Activated CD8-positive, alpha-beta memory T cell treated with anti-CD3 and anti-CD28 coated beads, Interleukin-2, amount 10 ng/mL, durations not matched to agents 7 days and 5 days (primary cell): ENCODE data around the gene NUBP1. TPM values are rescaled to one million over a fixed set of nuclear protein-coding genes. Genes with fewer than 3 reads are reported as not detected.

Experiments used
- ATAC-seq: fragments of 150-1000 bp; cut with Tn5 transposase; one replicate; pipeline ENCODE4 v1.10.0; 2021; ENCODE audit warnings: moderate library complexity
- CTCF ChIA-PET: fragments of 350-600 bp; sonication (Branson Sonifier 250); formaldehyde crosslinking; loops from one replicate; lab custom pipeline; 2021; ENCODE audit warnings: antibody characterized with exemption; lab: Charles Lee
- DNase-seq: peaks from one replicate; pipeline ENCODE4 v3.0.0-alpha.2; 2020
- H3K27ac Mint-ChIP-seq: one replicate; pipeline ENCODE4 v1.8.0; 2021; ENCODE audit warnings: mild to moderate bottlenecking, mixed read lengths
- H3K27me3 Mint-ChIP-seq: one replicate; pipeline ENCODE4 v1.8.0; 2021; ENCODE audit warnings: mixed read lengths
- H3K36me3 Mint-ChIP-seq: one replicate; pipeline ENCODE4 v1.8.0; 2021; ENCODE audit warnings: mild to moderate bottlenecking, mixed read lengths
- H3K4me1 Mint-ChIP-seq: one replicate; pipeline ENCODE4 v1.8.0; 2021; ENCODE audit warnings: mixed read lengths
- H3K4me3 Mint-ChIP-seq: one replicate; pipeline ENCODE4 v1.8.0; 2021; ENCODE audit warnings: mild to moderate bottlenecking, moderate library complexity, mixed read lengths
- H3K9me3 Mint-ChIP-seq: one replicate; pipeline ENCODE4 v1.8.0; 2022; ENCODE audit warnings: low read depth, mixed read lengths
- total RNA-seq, 2 experiments: library from RNA; stranded (reverse); gene quantifications; one replicate each; pipeline ENCODE4 v1.2.3, GENCODE V29; 2021

The NUBP1 gene
- total RNA-seq, 2 experiments from 2014 or later, result 27.8 to 35.3 TPM

- CTCF ChIA-PET, result no interaction called here
- H3K27me3 Mint-ChIP-seq, result no peaks in the 10 kb centered on the region
- H3K4me1 Mint-ChIP-seq, result peaks cover 8% of the 10 kb centered on the region
- no peak within 1 kb of the TSS for H3K4me3 Mint-ChIP-seq
- ATAC-seq, result no peak
- H3K9me3 Mint-ChIP-seq, result no peaks in the 10 kb centered on the region
- no peak for DNase-seq
- no peak within 1 kb of the TSS for H3K27ac Mint-ChIP-seq
- H3K36me3 Mint-ChIP-seq, result no peaks in the 10 kb centered on the region
Measured at GRCh38 chr16:10817963-10818941, 74.6 kb downstream of the NUBP1 start, which contains the start of gene TVP23A. TSS of gene TVP23A (minus strand) at chr16:10818794. CDS start at chr16:10818493, 301 bp downstream.

Other genes starting within 250 kb of the NUBP1 start
- gene EMP2, start 163.2 kb upstream of the NUBP1 start, total RNA-seq, result not detected
- gene TEKT5, start 48.9 kb upstream of the NUBP1 start, total RNA-seq, result under 1 TPM in 1 of 2 experiments, not detected in 1; 0.18 TPM
- gene TVP23A, start 75.0 kb downstream of the NUBP1 start, total RNA-seq, result not detected
- 100 to 1,000 TPM in 1 of 2 experiments, 10 to 100 TPM in 1; 68.7 to 103 TPM for gene CIITA, start 133.4 kb downstream of the NUBP1 start, total RNA-seq
- gene DEXI, start 198.6 kb downstream of the NUBP1 start, total RNA-seq, result 10 to 100 TPM; 23.3 to 30.8 TPM
- 10 to 100 TPM; 36.5 to 55.9 TPM for gene CLEC16A, start 200.7 kb downstream of the NUBP1 start, total RNA-seq